SKM-1 treated with dmso at 0.1 percent for 144 hours (cell line): ENCODE data around the gene SLC39A13.

Experiments used
- DNase-seq: peaks from one replicate; lab custom pipeline; 2025; ENCODE audit not compliant: unreplicated experiment; lab: John Stamatoyannopoulos, UW

SLC39A13 gene

DNA sequence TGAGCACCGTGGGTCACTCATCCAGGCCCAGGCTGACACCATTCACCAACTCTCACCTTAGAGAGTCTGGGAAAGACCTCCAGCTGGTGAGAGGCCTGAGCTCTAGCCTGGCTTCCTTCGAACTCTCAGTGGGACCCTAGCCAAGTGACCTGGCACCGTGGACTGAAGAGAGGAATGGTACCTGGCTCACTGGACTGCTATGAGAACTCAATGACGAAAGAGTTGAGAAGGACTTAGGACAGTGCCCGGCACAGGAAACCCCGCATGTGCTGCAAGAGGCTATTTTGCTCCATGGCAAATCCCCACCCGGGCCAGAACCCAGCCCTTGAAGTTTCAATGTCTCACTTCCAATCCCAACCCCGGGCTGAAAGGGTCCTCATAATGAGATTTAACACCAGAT lies 41.2 kb downstream of the SLC39A13 start:
- no peak for DNase-seq

DNA sequence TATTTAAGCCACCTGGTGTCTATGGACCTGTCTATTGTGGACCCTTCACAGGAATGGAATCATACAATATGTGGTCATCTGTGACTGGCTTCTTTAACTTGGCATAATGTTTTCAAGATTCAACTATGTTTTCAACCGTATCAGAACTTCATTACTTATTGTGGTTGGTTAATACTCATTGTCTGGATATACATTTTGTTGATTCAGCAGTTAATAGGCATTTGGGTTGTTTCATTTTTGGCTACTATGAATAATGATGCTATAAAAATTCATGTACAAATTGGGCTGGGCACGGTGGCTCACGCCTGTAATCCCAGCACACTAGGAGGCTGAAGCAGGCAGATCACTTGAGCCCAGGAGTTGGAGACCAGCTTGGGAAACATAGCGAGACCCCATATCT lies 43.0 kb downstream of the SLC39A13 start:
- no peak for DNase-seq

DNA sequence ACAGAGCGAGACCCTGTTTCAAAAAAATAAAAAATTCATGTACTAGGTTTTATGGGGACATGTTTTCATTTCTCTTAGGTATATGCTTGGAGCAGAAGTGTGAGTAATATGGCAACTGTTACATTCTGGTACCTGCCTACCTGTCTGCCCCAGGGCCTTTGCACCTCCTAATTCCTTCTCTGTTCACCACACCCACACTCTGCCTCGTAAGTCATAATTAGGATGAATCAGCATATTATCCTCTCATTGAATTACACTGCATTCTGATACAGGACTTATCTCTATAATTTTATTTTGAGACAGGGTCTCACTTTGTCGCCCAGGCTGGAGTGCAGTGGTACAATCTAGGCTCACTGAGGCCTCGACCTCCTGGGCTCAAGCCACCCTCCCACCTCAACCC lies 43.6 kb downstream of the SLC39A13 start:
- no peak for DNase-seq

DNA sequence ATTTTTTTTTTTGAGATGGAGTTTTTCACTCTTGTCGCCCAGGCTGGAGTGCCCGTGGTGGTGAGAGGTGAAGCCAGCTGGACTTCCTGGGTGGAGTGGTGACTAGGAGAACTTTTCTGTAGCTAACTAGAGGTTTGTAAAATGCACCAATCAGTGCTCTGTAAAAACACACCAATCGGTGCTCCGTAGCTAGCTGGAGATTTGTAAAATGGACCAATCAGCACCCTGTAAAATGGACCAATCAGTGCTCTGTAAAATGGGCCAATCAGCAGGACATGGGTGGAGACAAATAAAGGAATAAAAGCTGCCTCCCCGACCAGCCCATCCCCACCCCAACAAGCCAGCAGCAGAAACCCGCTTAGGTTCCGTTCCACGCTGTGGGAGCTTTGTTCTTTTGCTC lies 45.0 kb downstream of the SLC39A13 start:
- DNase-seq, result no peak

DNA sequence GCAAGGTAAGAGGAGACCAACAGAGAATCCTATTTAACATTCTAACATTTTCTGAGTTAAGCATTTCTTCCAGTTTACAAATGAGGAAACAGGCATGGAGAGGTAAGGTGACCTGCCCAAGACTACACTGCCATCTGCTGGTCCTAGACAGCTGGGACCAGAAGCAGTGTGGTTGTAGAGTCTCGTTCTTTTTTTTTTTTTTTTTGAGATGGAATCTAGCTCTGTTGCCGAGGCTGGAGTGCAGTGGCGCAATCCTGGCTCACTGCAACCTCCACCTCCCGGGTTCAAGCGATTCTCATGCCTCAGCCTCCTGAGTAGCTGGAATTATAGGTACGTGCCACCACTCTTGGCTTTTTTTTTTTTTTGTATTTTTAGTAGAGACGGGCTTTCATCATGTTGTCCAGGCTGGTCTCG lies 45.9 kb downstream of the SLC39A13 start:
- peak; percentile 88 for DNase-seq

DNA sequence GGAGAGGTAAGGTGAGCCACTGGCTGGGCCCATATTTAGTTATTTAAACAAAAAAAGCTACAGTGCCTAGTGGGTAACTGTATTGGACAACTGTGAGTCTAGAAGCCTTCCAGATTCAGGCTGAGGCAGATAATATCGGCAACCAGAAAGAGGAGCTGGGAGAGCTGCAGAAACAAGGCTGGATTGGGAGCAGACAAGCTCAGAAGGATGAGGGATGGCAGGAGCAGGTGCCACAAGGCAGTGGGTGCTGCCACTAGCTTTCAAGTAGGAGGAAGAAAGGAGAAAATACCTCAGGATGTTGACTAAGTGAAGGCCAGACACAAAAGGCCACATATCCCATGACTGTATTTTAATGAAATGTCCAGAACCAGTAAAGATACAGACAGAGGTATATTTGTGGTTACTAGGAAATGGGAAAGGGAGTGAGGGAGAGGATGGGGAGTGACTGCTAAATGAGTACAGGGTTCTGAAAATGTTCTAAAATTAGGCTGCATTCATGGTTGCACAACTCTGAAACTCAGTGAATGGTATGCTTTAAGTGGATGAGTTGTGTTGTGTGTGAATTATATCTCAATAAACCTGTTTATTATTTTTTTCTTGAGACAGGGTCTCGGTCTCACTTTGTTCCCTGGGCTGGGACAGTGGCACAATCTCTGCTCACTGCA lies 52.3 kb downstream of the SLC39A13 start:
- DNase-seq, result no peak

DNA sequence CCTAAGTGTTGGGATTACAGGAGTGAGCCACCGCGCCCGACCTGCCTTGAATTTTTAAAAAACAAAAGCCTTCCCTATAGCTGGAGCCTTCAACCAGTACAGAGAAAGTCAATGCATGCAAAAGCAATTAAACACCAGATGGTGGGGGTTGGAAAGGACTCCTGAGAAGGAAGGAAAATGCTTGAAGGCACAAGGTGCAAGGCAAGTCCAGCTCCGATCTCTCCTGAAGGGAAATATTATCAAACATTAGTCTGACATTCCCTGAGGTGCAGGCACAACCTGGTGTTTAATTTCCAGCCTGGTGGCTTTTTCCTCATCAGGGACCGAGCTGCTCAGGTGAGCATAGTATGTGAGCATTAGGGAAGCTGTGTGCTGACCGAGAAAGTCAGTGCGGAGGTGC lies 53.5 kb downstream of the SLC39A13 start:
- no peak for DNase-seq

DNA sequence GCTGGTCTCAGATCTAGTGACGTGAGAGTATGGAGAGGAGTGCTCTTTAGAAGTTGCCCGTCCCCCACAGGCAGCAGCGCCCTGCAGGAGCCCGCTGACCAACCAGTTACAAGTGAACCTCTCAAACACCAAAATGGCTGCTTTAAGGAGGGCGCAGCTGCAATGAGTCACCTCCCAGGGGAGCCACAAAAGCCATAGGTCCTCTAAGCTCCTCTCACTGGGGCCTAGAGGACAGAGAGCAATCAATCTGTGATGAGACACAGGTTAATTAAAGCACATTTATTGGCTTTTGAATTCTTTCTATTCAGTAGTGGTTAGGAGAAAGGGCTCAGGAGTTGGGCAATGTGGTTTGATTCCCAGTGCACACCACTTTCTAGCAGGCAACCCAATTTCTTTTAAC lies 56.1 kb downstream of the SLC39A13 start:
- no peak for DNase-seq
